ENCODE measurements around the gene ZFP1. TPM values are rescaled to one million over a fixed set of nuclear protein-coding genes. Genes with fewer than 3 reads are reported as not detected.

Gene ZFP1
- total RNA-seq, 1 donor from 2014 or later, result 10.3 TPM

GRCh38 chr16:75160386-75160785 lies 12.1 kb downstream of the ZFP1 start:
- no peak for TF ChIP-seq CTCF (IDR thresholded peaks at IDR 0.05; ENCODE audit: insufficient read depth, low read length, poor library complexity, severe bottlenecking)
- H3K36me3 ChIP-seq (ENCODE audit: control insufficient read depth, insufficient read depth, low read length), result no peaks in the 10 kb centered on the region
- DNase-seq (ENCODE audit: low read depth), result no peak
- no peaks in the 10 kb centered on the region for H3K27me3 ChIP-seq (ENCODE audit: control insufficient read depth, insufficient read depth, low read length)
- no peak overlapping the region for H3K4me3 ChIP-seq (ENCODE audit: low read depth, low read length)

GRCh38 chr16:75169899-75170405 lies 21.6 kb downstream of the ZFP1 start:
- DNase-seq (ENCODE audit: low read depth), result no peak
- Histone ChIP-seq H3K4me3 (ENCODE audit: low read depth, low read length) (no peak overlapping the region), H3K27me3 (ENCODE audit: control insufficient read depth, insufficient read depth, low read length) (no peaks in the 10 kb centered on the region), H3K36me3 (ENCODE audit: control insufficient read depth, insufficient read depth, low read length) (peaks cover 6% of the 10 kb centered on the region)
- no peak for TF ChIP-seq CTCF (IDR thresholded peaks at IDR 0.05; ENCODE audit: insufficient read depth, low read length, poor library complexity, severe bottlenecking)

GRCh38 chr16:75172578-75172977 lies 24.3 kb downstream of the ZFP1 start:
- DNase-seq (ENCODE audit: low read depth), result no peak
- H3K4me3 ChIP-seq (ENCODE audit: low read depth, low read length), result no peak overlapping the region
- no peak for TF ChIP-seq CTCF (IDR thresholded peaks at IDR 0.05; ENCODE audit: insufficient read depth, low read length, poor library complexity, severe bottlenecking)
- H3K27me3 ChIP-seq (ENCODE audit: control insufficient read depth, insufficient read depth, low read length), result no peaks in the 10 kb centered on the region
- peaks cover 6% of the 10 kb centered on the region for H3K36me3 ChIP-seq (ENCODE audit: control insufficient read depth, insufficient read depth, low read length)

GRCh38 chr16:75175074-75175473 lies 26.8 kb downstream of the ZFP1 start:
- no peak for DNase-seq (ENCODE audit: low read depth)
- no peak overlapping the region for H3K4me3 ChIP-seq (ENCODE audit: low read depth, low read length)
- no peaks in the 10 kb centered on the region for H3K27me3 ChIP-seq (ENCODE audit: control insufficient read depth, insufficient read depth, low read length)
- TF ChIP-seq CTCF (IDR thresholded peaks at IDR 0.05; ENCODE audit: insufficient read depth, low read length, poor library complexity, severe bottlenecking), result no peak
- peaks cover under 1% of the 10 kb centered on the region for H3K36me3 ChIP-seq (ENCODE audit: control insufficient read depth, insufficient read depth, low read length)

GRCh38 chr16:75176926-75177325 lies 28.6 kb downstream of the ZFP1 start:
- no peaks in the 10 kb centered on the region for H3K36me3 ChIP-seq (ENCODE audit: control insufficient read depth, insufficient read depth, low read length)
- TF ChIP-seq CTCF (IDR thresholded peaks at IDR 0.05; ENCODE audit: insufficient read depth, low read length, poor library complexity, severe bottlenecking), result no peak
- no peak overlapping the region for H3K4me3 ChIP-seq (ENCODE audit: low read depth, low read length)
- H3K27me3 ChIP-seq (ENCODE audit: control insufficient read depth, insufficient read depth, low read length), result no peaks in the 10 kb centered on the region
- DNase-seq (ENCODE audit: low read depth), result no peak

GRCh38 chr16:75179208-75179607 lies 30.9 kb downstream of the ZFP1 start:
- no peak for DNase-seq (ENCODE audit: low read depth)
- H3K4me3 ChIP-seq (ENCODE audit: low read depth, low read length), result no peak overlapping the region
- H3K27me3 ChIP-seq (ENCODE audit: control insufficient read depth, insufficient read depth, low read length), result no peaks in the 10 kb centered on the region
- H3K36me3 ChIP-seq (ENCODE audit: control insufficient read depth, insufficient read depth, low read length), result no peaks in the 10 kb centered on the region
- no peak for TF ChIP-seq CTCF (IDR thresholded peaks at IDR 0.05; ENCODE audit: insufficient read depth, low read length, poor library complexity, severe bottlenecking)
